Astrocyte of the cerebellum (primary cell): ENCODE results near the gene ZNF573.
A peak's percentile ranks its signal among the peaks of the same experiment; 100 is the strongest.
"Not testable (repeated sequence)": the region's sequence is repeated elsewhere in the genome, so short reads cannot be mapped to it uniquely, and the experiment has no call there.

Experiments
- DNase-seq: peaks from one replicate; pipeline ENCODE4 v3.0.0-alpha.2; 2011; ENCODE audit warnings: low read depth
- H3K4me3 ChIP-seq: 2 replicates; pipeline ENCODE4 v1.5.1; 2011; ENCODE audit warnings: mild to moderate bottlenecking, low read depth, low read length, moderate library complexity
- CTCF ChIP-seq: IDR thresholded peaks from 2 replicates; pipeline ENCODE4 v1.5.1; 2012; ENCODE audit warnings: low read length, low read depth, moderate library complexity, mild to moderate bottlenecking; ENCODE audit errors: missing control alignments
- in situ Hi-C: cut with HindIII; loops from 2 replicates; pipeline ENCODE4 v1.10.0; 2017; ENCODE audit warnings: low sequenced_read_pairs

ZNF573 gene

GRCh38 chr19:37779127-37780005, at the start of gene ZNF573:
Gene ZNF573 (minus strand): TSS chr19:37779586. CDS start chr19:37773729, 5,857 bp downstream.
- peak within 1 kb of the TSS; percentile 73 for H3K4me3 ChIP-seq
- in situ Hi-C loops = no loop called here
- DNase-seq = peak; percentile 77
- peak; percentile 39 for TF ChIP-seq CTCF

- TF ChIP-seq CTCF = no peak
- in situ Hi-C loops = no loop called here
- no peak for DNase-seq
- peak overlapping the region; percentile 45 for H3K4me3 ChIP-seq
These were observed 38.0 kb upstream of the ZNF573 start for GRCh38 chr19:37817180-37817981.

- in situ Hi-C loops, DNase-seq, H3K4me3 ChIP-seq: not testable (repeated sequence)
These were observed 36.2 kb upstream of the ZNF573 start for GRCh38 chr19:37815611-37816010.

DNA sequence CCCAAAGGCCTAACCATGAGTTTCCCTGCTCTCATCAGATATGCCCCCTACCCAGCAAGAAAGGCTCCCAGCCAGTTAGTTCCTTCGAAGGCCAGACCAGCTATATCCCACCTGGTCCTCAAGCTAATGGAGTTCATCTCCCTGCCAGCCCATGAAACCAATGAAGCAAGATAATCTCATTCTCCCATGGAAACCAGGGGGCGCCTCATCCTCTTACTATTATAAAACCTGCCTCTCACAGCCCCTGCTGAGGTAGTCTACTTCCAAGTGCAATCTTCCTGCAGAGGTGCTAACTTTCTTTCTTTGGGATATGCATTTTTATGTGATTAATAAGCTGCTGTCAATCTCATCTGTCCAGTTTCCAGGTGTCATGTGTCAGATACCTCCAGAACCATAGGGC, 34.0 kb upstream of the ZNF573 start:
- in situ Hi-C loops = no loop called here
- DNase-seq = no peak
- no peak for TF ChIP-seq CTCF
- H3K4me3 ChIP-seq = no peak overlapping the region

- no peak overlapping the region for H3K4me3 ChIP-seq
- no peak for TF ChIP-seq CTCF
- no peak for DNase-seq
- in situ Hi-C loops = no loop called here
These were observed 30.0 kb upstream of the ZNF573 start for GRCh38 chr19:37809366-37809765.

GRCh38 chr19:37803249-37803840, 24.0 kb upstream of the ZNF573 start:
- in situ Hi-C loops = no loop called here
- no peak for DNase-seq
- TF ChIP-seq CTCF = no peak
- no peak overlapping the region for H3K4me3 ChIP-seq
